WTC11 (cell line): ENCODE results near the gene OPCML. TPM values are rescaled to one million over a fixed set of nuclear protein-coding genes. Genes with fewer than 3 reads are reported as not detected.
A peak's percentile ranks its signal among the peaks of the same experiment; 100 is the strongest.

Experiments
- ATAC-seq: fragments of 200-7000 bp; cut with Tn5 transposase; 2 replicates; pipeline ENCODE4 v1.10.0; 2021; ENCODE audit warnings: mild to moderate bottlenecking, moderate library complexity
- CTCF ChIA-PET: fragments of 300-600 bp; sonication (Branson Sonifier 250); formaldehyde crosslinking; loops from one replicate; lab custom pipeline; 2021; ENCODE audit warnings: antibody characterized with exemption; lab: Charles Lee
- POLR2A ChIA-PET: fragments of 350-600 bp; sonication (Branson Sonifier 250); formaldehyde crosslinking; loops from one replicate; lab custom pipeline; 2021; ENCODE audit warnings: antibody characterized with exemption; lab: Charles Lee
- DNase-seq: peaks from one replicate; pipeline ENCODE4 v3.0.0; 2021; ENCODE audit warnings: low spot score
- H3K27ac Mint-ChIP-seq: 2 replicates; pipeline ENCODE4 v1.8.0; 2021; ENCODE audit warnings: mixed read lengths
- H3K27me3 Mint-ChIP-seq: 2 replicates; pipeline ENCODE4 v1.8.0; 2021; ENCODE audit warnings: low read depth, mild to moderate bottlenecking, moderate library complexity, mixed read lengths
- H3K36me3 Mint-ChIP-seq: 2 replicates; pipeline ENCODE4 v1.8.0; 2021; ENCODE audit warnings: mixed read lengths
- H3K4me1 Mint-ChIP-seq: 2 replicates; pipeline ENCODE4 v1.8.0; 2022; ENCODE audit warnings: mixed read lengths
- H3K4me3 Mint-ChIP-seq: 2 replicates; pipeline ENCODE4 v1.8.0; 2021; ENCODE audit warnings: mild to moderate bottlenecking, moderate library complexity, mixed read lengths
- H3K9me3 Mint-ChIP-seq: 2 replicates; pipeline ENCODE4 v1.8.0; 2021; ENCODE audit warnings: mixed read lengths
- ARID4B ChIP-seq: sonication (generic); formaldehyde crosslinking; IDR thresholded peaks from 2 replicates; pipeline ENCODE4 v1.8.0; 2023; ENCODE audit warnings: missing genetic modification reagents, mild to moderate bottlenecking, borderline replicate concordance
- CTCF ChIP-seq: fragments of 200-600 bp; IDR thresholded peaks from 2 replicates; pipeline ENCODE4 v1.8.0; 2022; ENCODE audit warnings: antibody characterized with exemption
- FOXP1 ChIP-seq: sonication (generic); formaldehyde crosslinking; IDR thresholded peaks from 2 replicates; pipeline ENCODE4 v1.8.0; 2022; ENCODE audit warnings: missing genetic modification reagents, mild to moderate bottlenecking, moderate library complexity, borderline replicate concordance
- FOXP4 ChIP-seq: sonication (generic); formaldehyde crosslinking; IDR thresholded peaks from 2 replicates; pipeline ENCODE4 v1.8.0; 2022; ENCODE audit warnings: mild to moderate bottlenecking, missing genetic modification reagents
- GTF2I ChIP-seq: fragments of 250-450 bp; sonication (Bioruptor Pico); conservative IDR thresholded peaks from 2 replicates; pipeline ENCODE4 v1.4.0; 2021; ENCODE audit warnings: mild to moderate bottlenecking
- JUN ChIP-seq: sonication (generic); formaldehyde crosslinking; IDR thresholded peaks from 2 replicates; pipeline ENCODE4 v1.8.0; 2023; ENCODE audit warnings: mild to moderate bottlenecking, missing genetic modification reagents
- NR2C2 ChIP-seq: sonication (generic); formaldehyde crosslinking; IDR thresholded peaks from 2 replicates; pipeline ENCODE4 v1.8.0; 2022; ENCODE audit warnings: mild to moderate bottlenecking, missing genetic modification reagents
- RORB ChIP-seq: fragments of 250-450 bp; sonication (Bioruptor Pico); IDR thresholded peaks from 2 replicates; pipeline ENCODE4 v1.9.0; 2021; ENCODE audit warnings: mild to moderate bottlenecking
- SP1 ChIP-seq: sonication (generic); formaldehyde crosslinking; conservative IDR thresholded peaks from 2 replicates; pipeline ENCODE4 v1.8.1; 2022; ENCODE audit warnings: missing genetic modification reagents
- TEAD1 ChIP-seq: sonication (generic); formaldehyde crosslinking; IDR thresholded peaks from 2 replicates; pipeline ENCODE4 v1.8.0; 2022; ENCODE audit warnings: mild to moderate bottlenecking, missing genetic modification reagents
- ZNF138 ChIP-seq: sonication (generic); formaldehyde crosslinking; conservative IDR thresholded peaks from 2 replicates; pipeline ENCODE4 v1.8.1; 2022; ENCODE audit warnings: mild to moderate bottlenecking, moderate library complexity, missing genetic modification reagents
- ZNF317 ChIP-seq: sonication (generic); formaldehyde crosslinking; IDR thresholded peaks from 2 replicates; pipeline ENCODE4 v1.8.1; 2023; ENCODE audit warnings: low read depth, mild to moderate bottlenecking, moderate library complexity, missing genetic modification reagents, borderline replicate concordance
- total RNA-seq: library from RNA; stranded (reverse); gene quantifications from 3 replicates; pipeline ENCODE4 v1.2.3, GENCODE V29; 2021
- TF ChIP-seq, protein P1 (sequence below): sonication (generic); formaldehyde crosslinking; IDR thresholded peaks from 2 replicates; pipeline ENCODE4 v1.8.1; 2023; ENCODE audit warnings: mild to moderate bottlenecking, missing genetic modification reagents, borderline replicate concordance

OPCML gene
- total RNA-seq, 1 experiment from 2014 or later = 1.5 TPM

GRCh38 chr11:133545199-133545803 lies 13.0 kb upstream of the OPCML start:
- Mint-ChIP-seq H3K36me3 (no peaks in the 10 kb centered on the region), H3K4me1 (peaks cover 59% of the 10 kb centered on the region), H3K4me3 (no peak overlapping the region), H3K27me3 (no peaks in the 10 kb centered on the region; the same call in 1 of the 2 replicates), H3K9me3 (no peaks in the 10 kb centered on the region), H3K27ac (peak overlapping the region; percentile 4; the same call in 1 of the 2 replicates)
- ChIA-PET POLR2A (no interaction called here), CTCF (no interaction called here)
- TF ChIP-seq TEAD1 = peak; percentile 22; the same call in 1 of the 2 replicates
- no peak for TF ChIP-seq JUN (CRISPR knock-in tag)
- DNase-seq (peak; percentile 22), ATAC-seq (peak; percentile 6; the same call in 1 of the 2 replicates)

- peaks cover 6% of the 10 kb centered on the region for H3K9me3 Mint-ChIP-seq
- peak overlapping the region; percentile 91 for H3K27ac Mint-ChIP-seq
- no peak for ATAC-seq
- peak overlapping the region; percentile 48 for H3K4me3 Mint-ChIP-seq
- TF ChIP-seq, protein P1, sequence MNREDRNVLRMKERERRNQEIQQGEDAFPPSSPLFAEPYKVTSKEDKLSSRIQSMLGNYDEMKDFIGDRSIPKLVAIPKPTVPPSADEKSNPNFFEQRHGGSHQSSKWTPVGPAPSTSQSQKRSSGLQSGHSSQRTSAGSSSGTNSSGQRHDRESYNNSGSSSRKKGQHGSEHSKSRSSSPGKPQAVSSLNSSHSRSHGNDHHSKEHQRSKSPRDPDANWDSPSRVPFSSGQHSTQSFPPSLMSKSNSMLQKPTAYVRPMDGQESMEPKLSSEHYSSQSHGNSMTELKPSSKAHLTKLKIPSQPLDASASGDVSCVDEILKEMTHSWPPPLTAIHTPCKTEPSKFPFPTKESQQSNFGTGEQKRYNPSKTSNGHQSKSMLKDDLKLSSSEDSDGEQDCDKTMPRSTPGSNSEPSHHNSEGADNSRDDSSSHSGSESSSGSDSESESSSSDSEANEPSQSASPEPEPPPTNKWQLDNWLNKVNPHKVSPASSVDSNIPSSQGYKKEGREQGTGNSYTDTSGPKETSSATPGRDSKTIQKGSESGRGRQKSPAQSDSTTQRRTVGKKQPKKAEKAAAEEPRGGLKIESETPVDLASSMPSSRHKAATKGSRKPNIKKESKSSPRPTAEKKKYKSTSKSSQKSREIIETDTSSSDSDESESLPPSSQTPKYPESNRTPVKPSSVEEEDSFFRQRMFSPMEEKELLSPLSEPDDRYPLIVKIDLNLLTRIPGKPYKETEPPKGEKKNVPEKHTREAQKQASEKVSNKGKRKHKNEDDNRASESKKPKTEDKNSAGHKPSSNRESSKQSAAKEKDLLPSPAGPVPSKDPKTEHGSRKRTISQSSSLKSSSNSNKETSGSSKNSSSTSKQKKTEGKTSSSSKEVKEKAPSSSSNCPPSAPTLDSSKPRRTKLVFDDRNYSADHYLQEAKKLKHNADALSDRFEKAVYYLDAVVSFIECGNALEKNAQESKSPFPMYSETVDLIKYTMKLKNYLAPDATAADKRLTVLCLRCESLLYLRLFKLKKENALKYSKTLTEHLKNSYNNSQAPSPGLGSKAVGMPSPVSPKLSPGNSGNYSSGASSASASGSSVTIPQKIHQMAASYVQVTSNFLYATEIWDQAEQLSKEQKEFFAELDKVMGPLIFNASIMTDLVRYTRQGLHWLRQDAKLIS (CRISPR knock-in tag) = no peak
- no peak for TF ChIP-seq ZNF138
- TF ChIP-seq FOXP1 (CRISPR knock-in tag) = peak; percentile 18; the same call in 1 of the 2 replicates
- TF ChIP-seq SP1 (CRISPR knock-in tag) = peak; percentile 12; the same call in 1 of the 2 replicates
- no peak for TF ChIP-seq FOXP4
- no peak for TF ChIP-seq ZNF317 (CRISPR knock-in tag)
- no peak for TF ChIP-seq CTCF
- TF ChIP-seq, all 79 proteins: peak for 2
- H3K36me3 Mint-ChIP-seq = peaks cover 5% of the 10 kb centered on the region
- ChIA-PET POLR2A (interaction anchor here (0.5 to 1.4 kb wide), 2 partner anchors 12 to 407 kb away, joined by 3 read pairs; no protein-coding TSS in a partner anchor), CTCF (interaction anchor here (0.8 to 4.1 kb wide), 4 partner anchors 10 to 294 kb away, joined by 3 to 19 read pairs (median 6); partner anchors contain the start of gene OPCML)
- no peaks in the 10 kb centered on the region for H3K27me3 Mint-ChIP-seq
- H3K4me1 Mint-ChIP-seq = peaks cover 62% of the 10 kb centered on the region
- no peak for DNase-seq
These were observed 9.4 kb upstream of the OPCML start for GRCh38 chr11:133541720-133542095.

GRCh38 chr11:133541021-133541719 lies 8.9 kb upstream of the OPCML start:
- H3K4me3 Mint-ChIP-seq = peak overlapping the region; percentile 48
- H3K27ac Mint-ChIP-seq = peak overlapping the region; percentile 91
- peaks cover 6% of the 10 kb centered on the region for H3K9me3 Mint-ChIP-seq
- peaks cover 5% of the 10 kb centered on the region for H3K36me3 Mint-ChIP-seq
- POLR2A ChIA-PET = interaction anchor here (0.5 to 1.4 kb wide), 2 partner anchors 12 to 406 kb away, joined by 3 read pairs; no protein-coding TSS in a partner anchor
- CTCF ChIA-PET = interaction anchor here (0.9 to 4.1 kb wide), 6 partner anchors 9 to 406 kb away, joined by 3 to 19 read pairs (median 4); partner anchors contain the start of gene OPCML
- no peaks in the 10 kb centered on the region for H3K27me3 Mint-ChIP-seq
- DNase-seq (peak; percentile 79), ATAC-seq (peak; percentile 97)
- peaks cover 68% of the 10 kb centered on the region for H3K4me1 Mint-ChIP-seq
- TF ChIP-seq ARID4B = no peak
- no peak for TF ChIP-seq RORB (CRISPR knock-in tag)
- no peak for TF ChIP-seq GTF2I (CRISPR knock-in tag)
- no peak for TF ChIP-seq NR2C2 (CRISPR knock-in tag)
